HG02759 (cell line): Measurements from ENCODE around the gene LRRC49.
"Not testable (repeated sequence)": the region's sequence is repeated elsewhere in the genome, so short reads cannot be mapped to it uniquely, and the experiment has no call there.

Experiments used
- ATAC-seq: cut with Tn5 transposase; IDR thresholded peaks from one replicate; pipeline ENCODE4 v1.9.1; 2021; ENCODE audit warnings: mild to moderate bottlenecking, moderate library complexity; ENCODE audit not compliant: unreplicated experiment

The LRRC49 gene

DNA sequence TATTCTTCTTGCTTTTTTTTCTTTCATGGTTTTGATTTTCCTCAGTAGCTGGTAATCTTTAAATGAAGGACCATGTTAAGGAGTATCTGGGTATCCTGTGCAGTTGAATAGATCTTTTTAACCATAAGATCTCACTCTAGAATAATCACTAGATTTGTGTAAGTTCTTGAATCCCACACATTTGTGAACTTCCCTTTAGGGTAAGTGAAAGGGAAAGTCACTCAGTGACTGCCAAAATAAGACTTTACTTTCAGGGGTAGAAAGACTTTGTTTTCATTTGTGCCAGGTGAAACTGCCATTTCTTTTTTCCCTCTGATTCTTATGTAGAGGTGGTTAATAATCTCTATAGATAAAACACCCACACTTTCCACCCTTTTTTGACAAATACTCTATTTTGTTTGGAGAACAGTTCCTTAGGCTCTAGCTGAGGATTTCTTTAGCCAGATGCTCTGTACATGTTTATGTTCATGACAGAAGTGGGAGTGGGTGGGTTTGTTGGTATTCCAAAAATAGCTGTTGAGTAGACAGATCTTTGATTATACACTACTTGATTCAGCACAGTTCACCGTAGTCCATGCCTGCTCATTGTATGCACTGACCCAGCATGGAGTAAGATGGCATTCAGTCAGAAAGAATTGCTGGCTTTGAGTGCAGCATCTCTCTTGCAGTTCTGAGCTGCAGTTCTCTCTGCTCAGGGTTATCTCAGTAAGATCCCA lies 28.5 kb downstream of the LRRC49 start:
- ATAC-seq, result no peak

DNA sequence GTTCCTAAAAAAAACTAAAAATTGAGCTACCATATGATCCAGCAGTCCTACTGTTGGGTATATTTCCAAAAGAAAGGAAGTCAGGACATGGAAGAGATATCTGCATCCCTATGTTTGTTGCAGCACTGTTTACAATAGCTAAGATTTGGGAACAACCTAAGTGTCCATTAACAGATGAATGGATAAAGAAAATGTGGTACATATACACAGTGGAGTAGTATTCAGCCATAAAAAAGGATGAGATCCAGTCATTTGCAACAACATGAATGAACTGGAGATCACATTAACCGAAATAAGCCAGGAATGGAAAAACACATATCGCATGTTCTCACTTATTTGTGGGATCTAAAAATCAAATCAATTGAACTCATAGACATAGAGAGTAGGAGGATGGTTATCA lies 29.5 kb downstream of the LRRC49 start:
- no peak for ATAC-seq

DNA sequence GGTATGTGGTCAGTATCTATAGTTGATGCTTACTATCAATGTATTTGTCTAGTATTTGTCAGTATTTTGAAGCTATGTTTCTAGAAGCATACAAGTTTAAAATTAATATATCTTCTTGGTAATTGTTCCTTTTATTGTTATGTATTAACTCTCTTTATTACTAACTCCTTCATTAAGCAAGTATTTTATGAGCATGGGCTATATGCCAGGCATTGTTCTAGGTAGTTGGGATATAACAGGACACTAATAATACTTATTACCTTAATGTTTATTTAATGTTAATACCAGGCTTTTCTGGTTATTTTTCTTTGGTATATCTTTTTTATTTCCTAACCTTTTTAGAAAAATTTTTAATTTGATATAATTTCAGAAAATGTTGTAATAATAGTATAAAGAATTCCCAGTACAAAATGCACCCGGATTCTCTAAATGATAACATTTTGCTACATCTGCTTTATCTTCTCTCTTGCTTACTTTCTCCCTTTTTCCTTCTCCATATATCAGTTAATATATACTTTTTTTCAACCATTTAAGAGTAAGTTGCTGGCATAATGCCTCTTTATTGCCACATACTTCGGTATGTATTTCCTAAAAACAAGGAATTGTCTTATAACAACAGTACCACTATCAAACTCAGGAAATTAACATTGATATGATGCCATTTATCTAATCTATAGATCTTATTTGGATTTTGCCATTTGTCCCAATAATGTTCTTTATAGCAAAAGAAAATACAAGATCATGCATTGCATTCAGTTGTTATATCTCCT lies 30.9 kb downstream of the LRRC49 start:
- no peak for ATAC-seq

DNA sequence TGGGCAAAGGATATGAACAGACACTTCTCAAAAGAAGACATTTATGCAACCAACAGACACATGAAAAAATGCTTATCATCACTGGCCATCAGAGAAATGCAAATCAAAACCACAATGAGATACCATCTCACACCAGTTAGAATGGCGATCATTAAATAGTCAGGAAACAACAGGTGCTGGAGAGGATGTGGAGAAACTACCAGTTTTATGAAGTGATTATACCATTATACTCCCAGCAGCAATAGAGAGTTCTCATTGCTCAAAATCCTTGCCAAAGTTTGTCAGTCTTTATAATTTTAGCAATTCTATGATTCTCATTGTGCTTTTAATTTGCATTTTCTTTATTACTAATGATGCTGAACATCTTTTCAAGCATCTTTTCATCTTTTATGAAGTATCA lies 34.3 kb downstream of the LRRC49 start:
- ATAC-seq, result not testable (repeated sequence)

DNA sequence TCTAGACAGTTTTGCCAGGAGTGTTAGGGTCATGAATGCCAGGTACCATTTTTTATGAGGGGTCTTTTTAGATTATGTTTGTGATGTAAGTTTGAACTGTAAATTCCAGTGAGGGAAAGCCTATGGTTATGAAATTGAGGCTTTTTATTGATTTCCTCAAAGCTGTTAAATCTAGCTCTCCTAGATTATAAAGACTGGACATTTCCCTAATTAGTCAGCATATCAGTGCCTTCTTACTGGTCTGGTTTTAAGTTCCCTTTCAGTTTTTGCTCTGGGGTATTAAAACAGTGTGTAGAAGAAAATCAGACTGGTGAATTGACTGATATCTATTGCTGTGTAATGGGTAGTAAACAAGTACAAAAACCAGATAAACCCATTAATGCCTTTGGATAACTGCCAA lies 39.2 kb downstream of the LRRC49 start:
- ATAC-seq, result no peak

DNA sequence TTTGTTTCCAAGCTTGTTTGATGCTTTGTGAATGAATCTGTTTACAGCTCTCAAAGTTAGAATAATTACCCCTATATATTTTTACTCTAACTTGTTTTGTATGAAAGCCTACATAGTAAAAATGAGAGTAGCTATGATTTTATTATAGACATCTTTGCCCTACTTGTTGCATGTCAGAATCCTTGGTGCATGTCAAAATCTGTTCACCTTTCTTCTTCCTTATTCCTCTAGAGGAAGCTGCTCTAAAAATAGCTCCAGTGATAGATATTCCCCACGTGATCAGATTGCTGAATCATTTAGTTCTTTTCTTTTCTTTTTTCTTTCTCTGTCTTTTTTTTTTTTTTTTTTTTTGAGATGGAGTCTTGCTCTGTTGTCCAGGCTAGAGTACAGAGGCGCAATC lies 39.8 kb downstream of the LRRC49 start:
- ATAC-seq, result no peak

DNA sequence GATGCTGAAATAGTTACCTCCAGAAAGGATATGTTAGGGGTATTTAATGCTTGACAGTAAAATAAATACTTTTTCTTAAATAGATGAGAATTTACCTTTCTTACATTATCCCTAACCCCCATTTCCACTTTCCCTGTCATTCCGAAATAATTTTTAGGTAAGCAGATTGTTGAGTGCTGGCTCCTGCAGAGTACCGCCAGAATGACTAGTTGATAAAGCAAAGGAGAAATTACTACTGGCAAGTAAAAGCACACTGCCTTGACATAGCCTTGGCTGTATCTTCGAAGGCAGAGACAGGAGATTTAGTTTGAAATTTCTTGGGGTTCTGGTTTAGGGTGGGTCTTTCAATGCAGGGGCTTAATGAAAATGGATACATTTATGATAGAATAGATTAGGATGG lies 40.8 kb downstream of the LRRC49 start:
- no peak for ATAC-seq

DNA sequence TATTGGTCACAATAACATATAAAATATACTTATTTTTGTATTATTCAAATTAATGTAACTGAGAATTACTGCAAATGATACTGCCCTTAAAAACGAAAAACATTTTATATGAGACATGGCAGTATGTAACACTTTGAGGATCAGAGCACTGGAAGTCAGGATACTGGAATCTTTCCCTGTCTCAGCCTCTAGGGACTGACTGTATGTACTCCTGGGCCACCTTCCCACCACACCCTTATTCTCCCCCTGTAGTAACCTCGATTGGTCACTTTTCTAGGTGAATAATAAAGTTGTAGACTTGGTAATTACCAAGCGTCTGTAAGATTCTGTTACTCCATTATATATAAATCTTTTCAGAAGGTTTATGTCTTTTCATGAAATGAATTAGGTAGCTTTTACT lies 43.0 kb downstream of the LRRC49 start:
- ATAC-seq, result no peak

DNA sequence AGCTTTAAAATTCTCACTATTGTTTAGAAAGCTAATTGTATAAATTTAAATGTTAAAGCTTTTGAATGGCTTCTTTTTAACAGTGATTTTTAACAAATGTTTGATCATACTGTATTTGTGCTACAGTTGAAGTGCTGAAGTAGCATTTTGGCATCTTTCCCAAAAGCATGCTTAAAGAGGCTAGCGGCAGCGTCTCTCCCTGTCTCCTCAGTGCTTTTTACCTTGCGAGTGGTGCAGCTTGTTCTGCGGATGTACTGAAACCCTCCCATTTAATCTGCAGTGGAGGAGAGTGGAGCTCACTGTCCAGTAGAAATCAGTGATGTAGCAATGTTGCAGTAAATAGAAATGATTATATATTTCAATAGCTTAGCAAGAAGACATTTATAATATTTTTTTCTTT lies 43.7 kb downstream of the LRRC49 start:
- no peak for ATAC-seq

DNA sequence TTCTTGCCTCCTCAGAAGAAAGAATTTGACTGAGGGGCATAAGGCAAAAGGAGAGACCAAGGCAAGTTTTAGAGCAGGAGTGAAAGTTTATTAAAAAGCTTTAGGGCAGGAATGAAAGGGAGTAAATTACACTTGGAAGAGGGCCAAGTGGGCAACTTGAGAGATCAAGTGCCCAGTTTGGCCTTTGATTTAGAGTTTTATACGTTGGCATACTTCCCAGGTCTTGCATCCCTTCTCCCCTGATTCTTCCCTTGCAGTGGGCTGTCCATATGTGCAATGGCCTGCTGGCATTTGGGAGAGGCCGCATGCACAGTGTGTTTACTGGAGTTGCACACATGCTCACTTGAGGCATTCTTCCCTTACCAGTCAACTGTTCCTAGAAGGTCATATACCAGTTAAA lies 50.7 kb downstream of the LRRC49 start:
- not testable (repeated sequence) for ATAC-seq

DNA sequence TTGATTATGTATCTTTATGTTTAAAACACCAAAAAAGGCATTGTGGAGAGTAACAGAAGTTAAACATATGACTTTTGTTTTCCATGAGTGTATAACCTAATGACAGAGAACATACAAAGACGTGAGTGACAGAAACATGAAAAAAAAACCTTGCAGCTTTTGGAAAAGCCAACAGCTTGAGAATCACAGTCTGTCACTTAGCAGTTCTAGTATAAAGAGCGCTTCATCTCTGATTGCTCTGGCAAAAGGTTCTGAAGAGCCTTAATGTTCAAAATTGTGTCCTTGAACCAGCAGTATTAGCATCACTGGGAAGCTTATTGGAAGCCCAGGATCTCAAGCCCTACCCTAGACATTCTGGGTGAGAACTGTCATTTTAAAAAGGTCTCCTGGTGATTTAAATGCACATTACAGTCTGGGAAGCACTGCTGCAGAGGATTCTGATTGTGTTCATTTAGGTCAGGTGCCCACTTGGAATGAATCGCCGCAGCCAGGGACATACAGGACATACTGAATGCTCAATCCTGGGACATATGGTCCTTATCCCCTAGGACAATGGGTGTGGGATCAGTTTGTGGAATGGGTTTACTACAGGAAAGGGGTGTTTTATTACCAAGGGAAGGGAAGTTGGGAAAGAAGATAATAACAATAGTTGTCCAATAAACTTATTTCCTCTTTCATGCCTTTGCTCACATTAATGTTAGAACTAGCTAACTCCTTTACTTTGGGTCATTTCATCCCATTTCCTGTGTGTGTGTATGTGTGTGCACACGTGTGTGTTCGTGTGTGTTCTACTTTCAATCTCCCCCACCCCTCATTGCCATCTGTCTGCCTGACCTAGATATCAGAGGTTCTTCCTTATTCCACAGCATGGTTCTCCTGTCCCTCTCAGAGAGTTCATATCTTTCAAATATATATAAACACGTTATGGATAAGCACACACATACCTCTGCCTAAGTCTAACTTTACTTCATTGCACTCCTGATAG lies 55.0 kb downstream of the LRRC49 start:
- no peak for ATAC-seq

DNA sequence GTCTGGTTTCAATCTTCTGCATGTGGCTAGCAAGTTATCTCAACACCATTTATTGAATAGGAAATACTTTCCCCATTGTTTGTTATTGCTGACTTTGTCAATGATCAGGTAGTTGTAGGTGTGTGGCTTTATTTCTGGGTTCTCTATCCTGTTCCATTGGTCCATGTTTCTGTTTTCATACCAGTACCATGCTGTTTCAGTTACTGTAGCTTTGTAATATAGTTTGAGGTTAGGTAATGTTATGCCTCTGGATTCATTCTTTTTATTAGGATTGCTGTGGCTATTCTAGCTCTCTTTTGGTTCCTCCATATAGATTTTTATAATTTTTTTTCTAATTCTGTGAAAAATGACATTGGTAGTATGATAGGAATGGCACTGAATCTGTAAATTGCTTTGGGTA lies 58.3 kb downstream of the LRRC49 start:
- ATAC-seq, result no peak

DNA sequence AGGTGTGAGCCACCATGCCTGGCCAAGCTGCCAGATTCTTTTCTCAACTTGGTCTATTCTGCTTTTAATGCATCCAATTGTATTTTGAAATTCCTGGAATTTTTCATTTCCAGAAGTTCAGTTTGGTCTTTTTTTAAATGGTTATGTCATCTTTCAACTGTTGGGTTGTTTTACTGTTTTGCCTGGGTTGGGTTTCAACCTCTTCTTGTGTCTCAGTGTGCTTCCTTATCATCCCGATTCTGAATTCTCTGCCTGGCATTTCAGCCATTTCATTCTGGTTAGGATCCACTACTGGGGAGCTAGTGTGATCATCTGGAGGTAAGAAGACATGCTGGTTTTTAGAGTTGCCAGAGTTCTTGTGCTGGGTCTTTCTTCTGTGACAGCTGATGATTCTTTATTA lies 61.5 kb downstream of the LRRC49 start:
- no peak for ATAC-seq

DNA sequence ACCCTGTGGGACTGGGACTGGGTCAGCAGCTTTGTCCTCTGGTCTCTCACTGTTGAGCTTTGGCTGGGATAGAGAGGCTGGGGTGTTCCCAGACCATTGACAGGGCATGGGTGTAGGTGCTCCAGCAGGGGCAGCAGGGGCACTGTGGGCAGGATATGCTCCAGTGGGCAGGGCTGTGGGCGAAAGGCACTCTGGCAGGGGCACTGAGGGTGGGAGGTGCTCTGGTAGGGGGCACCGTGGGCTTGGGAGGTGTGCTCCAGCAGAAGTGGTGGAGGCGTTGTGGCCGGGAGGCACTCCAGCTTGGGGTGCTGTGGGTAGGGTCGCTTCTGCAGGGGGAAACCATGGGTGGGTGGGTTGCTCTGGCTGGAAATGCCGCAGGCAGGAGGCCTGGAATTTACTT lies 62.1 kb downstream of the LRRC49 start:
- no peak for ATAC-seq

DNA sequence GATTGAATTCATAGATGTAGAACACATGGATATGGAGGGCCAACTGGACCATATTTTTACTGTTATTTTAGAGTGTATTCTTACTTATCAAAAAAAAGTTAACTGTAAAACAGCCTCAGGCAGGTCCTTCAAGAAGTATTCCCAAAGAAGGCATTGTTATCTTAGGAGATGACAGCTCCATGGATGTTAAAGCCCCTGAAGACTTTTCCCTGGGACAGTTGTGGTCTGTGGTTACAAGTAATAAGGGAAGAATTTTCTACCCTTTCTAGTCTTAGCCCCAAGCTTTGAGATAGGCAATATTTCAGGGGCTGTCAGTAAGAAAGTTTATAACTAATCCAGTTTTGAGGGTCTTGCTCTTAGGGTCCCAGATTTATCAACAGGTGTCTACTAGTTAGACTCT lies 62.5 kb downstream of the LRRC49 start:
- ATAC-seq, result no peak

DNA sequence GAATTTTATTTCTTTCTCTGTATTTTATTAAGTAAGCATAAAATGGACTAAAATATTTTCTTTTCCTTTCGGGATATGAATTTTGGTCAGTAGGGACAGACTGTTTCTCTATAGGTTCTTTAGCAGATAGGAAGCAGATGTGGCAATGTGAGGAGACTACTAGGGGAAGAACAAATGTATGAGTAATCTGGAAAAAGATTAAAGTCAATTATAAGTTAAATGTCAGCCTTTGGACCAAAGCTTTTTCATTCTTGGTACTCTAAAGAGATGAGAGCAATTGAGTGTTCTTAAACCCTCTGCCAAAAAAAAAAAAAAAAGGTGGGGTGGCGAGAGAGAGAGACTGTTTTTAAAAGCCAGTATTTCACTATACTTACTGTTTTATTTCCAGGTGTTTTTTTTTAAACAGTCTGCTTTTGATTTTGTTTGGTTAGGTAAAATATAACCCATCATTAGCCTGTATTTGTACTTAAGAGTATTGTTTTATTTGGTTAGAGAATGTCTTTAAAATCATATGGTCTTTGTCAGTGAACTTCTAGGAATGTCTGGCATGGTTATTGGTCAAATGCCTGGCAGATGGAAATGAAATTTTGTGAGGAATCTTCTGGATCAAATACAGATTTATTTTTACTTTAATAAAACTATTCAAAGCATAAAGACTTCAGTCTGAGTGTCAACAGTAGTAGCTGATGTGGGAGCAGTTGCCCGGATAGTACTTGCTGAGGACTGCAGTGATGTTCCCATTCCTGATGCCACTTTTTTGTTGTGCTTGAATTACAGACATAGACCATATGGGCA lies 63.8 kb downstream of the LRRC49 start:
- ATAC-seq, result no peak

DNA sequence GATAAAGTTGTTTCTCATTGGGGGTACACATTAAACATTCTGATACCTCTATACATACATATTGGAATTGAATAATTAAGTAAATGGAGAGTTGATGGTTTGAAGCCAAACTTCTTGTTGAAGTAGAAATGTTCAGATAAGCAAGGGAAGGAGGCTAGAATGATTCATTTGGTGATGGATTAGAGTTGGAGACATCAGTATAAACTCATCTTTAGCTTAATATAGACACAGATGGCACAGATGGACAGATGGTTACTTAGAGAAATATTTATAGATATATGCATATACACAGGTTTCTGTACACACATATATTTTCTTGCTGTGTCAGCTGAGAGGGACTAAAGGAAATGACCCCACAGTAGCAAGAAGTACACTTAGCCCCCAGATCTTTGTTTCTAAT lies 69.5 kb downstream of the LRRC49 start:
- no peak for ATAC-seq

DNA sequence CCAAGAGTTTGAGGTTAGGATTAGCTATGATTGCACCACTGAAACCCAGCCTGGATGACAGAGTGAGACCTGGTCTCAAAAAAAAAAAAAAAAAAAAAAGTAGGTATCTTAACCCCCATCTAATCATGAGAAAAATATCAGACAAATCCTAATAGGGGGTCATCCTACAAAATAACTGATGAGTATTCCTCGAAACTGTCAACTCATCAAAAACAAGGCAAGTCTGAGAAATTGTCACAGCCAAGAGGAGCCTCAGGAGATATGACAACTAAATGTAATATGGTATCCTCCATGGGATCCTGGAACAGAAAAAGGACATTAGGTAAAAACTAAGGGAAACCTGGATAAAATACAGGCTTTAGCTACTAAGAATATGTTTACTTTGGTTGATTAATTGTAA lies 70.6 kb downstream of the LRRC49 start:
- no peak for ATAC-seq

DNA sequence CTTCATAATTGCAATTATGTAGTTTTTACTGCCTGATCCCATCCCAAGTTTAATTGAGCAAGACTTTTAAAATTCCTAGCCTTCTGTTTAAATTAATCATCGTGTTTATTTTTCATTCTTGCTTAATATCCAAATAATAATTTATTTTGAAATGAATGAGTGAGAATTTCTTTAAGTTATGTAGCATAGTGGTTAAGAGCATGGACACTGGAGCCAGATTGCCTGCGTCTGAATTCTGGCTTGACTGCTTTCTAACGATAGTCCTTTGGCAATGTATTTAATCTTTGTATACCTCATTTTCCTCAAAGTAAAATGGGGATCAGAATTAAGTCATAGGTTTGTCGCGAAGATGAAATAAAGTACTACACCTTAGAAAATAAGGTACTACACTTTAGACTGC lies 71.4 kb downstream of the LRRC49 start:
- ATAC-seq, result no peak

DNA sequence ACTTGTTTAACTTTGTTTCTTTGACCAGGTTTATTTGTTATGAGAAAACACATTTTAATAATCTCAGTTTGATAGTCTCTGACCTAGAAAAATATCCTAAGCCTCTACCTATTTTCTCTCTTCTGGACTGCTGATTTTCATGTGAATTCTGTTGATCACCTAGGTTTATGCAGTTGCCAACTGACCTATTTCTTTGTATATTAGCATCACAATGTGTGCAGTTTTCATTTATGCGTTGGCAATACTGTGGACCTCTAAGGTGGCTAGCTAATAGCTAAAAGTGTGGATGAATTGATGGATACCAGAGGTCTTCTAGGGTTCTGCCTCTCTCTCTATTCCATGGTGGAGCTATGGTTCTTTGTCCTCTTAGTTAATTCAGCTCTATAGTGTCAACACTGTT lies 72.1 kb downstream of the LRRC49 start:
- no peak for ATAC-seq

DNA sequence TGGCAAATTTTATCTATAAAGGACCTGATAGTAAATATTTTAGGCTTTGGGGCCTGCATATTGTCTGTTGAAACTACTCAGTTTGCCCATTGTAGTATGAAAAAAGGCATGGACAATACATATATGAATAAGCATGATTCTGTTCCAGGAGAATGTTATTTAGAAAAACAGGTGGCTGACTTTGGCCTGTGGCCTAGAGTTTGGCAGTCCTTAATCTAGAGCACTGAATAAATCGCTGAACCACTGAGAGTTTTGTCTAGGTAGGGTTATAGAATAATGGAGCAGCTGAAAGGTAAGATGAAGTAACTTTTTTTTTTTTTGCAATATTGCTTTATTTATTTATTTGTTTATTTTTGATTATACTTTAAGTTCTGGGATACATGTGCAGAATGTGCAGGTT lies 75.0 kb downstream of the LRRC49 start:
- no peak for ATAC-seq
